Stimulated activated CD4-positive, alpha-beta T cell treated with anti-CD3 and anti-CD28 coated beads, Interleukin-12 subunit alpha, Interleukin-12 subunit beta, amount 100 ng/mL, for 24 hours (primary cell): ENCODE measurements around the gene CHD8.
"Not testable (repeated sequence)": the region's sequence is repeated elsewhere in the genome, so short reads cannot be mapped to it uniquely, and the experiment has no call there.

Experiments
- DNase-seq, 2 experiments: peaks; one replicate each; pipeline ENCODE4 v3.0.0-alpha.2; 2020; ENCODE audit warnings: low read depth in 2 of 2

The CHD8 gene

DNA sequence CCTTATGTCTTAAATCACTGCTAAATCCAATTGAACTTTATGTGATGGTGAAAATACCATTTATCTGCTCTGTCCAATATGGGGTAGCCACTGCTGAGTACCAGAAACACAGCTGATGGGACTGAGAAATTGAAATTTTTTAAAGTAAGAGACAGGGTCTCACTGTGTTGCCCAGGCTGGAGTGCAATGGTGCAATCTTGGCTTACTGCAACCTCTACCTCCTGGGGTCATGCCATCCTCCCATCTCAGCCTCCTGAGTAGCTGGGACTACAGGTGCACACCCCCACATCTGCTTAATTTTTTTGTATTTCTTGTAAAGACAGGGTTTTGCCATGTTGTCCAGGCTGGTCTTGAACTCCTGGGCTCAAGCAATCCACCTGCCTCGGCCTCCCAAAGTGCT lies 83.1 kb downstream of the CHD8 start:
- DNase-seq = not testable (repeated sequence)

DNA sequence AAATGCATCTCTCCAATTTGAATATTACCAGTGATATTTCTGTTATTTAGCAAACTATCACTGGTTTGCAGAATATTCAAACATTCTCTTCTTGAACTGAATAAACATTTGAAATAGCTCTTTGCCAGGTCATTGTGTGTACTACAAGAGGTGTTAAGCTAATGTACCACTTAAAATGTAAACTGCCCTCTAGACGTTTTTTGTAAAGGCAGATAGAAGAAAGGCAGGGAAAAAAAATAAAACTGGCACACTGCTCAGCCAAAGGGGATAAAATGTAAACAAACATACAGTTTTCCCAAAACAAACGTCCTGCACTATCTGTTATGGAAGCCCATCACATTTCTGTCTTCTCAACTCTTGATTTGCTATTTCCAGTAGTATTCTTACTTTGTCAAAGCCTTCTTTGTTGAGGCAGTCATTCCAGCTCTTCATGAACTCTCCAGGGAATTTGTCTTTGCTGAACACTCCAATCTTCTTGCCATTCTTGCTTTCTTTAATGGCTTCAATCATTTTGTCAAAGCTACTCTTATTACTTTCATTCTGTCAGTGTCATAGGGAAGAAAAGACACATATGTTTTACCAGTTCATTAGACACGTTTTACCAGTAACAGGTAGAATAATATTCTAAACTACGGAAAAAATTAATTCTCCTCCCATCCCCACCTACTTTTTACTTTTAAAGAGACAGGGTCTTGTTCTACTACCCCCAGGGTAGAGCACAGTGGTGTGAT lies 85.8 kb downstream of the CHD8 start:
- DNase-seq = no peak

DNA sequence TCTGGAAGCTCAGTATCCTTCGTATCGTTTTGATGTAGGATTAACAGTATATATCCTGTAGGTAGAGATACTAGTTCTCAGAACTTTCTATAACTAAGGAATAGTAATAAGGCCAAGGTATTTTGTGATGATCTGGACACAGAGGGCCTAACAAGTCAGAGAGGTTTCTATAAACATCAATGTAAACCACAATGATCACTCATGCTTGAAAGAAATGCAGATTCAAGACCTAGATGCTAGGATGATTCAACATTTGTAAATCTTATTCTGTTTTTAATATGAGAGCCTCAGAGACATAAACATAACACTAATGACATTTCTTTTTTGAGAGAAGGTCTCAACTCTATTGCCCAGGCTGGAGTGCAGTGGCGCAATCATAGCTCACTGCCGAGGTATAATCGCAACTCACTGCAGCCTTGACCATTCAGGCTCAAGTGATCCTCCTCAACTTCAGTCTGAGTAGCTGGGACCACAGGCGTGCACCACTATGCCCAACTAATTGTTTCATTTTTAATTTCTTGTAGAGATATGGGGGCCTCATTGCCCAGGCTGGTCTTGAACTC lies 88.3 kb downstream of the CHD8 start:
- DNase-seq = no peak

DNA sequence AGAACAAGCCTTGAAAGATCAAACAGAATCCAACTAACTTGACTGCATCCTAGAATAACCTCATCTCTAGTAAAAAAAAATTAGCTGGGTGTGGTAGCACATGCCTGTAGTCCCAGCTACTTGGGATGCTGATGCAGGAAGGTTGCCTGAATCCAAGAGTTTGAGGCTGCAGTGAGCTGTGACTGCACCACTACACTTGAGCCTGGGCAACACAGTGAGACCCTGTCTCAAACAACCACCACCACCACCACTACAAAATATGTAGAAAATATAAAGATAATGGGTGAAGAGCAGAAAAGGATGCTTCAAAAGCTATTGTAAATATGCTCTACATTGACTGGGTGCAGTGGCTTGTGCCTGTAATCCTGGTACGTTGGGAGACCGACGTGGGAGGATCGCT lies 99.4 kb downstream of the CHD8 start:
- DNase-seq = no peak

DNA sequence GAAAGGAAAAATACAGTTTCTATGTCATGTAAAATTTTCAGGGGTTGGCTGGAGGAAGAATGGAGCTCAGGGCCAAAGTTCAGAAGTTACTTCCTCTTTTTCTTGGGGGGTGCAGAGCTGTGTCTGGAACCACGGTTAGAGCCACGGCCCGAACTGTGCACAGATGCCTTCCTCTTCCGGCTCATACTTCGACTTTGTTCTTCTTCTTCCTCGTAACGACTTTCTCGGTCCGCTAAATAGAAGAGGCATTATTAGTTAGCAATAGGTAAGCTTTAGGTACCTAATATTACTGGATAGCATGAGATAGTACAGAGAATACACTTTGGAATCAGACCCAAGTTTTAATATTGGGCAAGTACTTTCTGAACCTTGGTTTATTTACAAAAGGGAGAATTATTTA lies 103.3 kb downstream of the CHD8 start:
- DNase-seq = no peak

DNA sequence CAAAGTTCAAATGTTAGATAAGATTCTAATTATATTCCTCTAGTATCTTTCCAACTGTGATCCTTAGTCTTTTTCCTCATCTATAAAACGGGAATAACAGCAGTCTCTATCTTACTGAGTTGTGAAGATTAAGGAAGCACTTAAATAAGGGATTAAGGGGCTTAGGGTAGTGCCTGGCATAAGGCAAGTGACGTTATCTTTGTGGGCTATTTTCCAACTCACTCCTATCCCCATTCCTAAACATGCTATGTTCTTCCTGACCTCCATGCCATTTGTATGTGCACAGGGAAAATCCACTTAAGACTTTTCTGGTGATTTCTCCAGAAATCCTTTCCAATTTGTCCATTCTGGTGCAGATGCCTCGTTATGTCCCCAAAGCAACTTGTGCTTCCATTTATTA lies 105.4 kb downstream of the CHD8 start:
- DNase-seq = no peak

DNA sequence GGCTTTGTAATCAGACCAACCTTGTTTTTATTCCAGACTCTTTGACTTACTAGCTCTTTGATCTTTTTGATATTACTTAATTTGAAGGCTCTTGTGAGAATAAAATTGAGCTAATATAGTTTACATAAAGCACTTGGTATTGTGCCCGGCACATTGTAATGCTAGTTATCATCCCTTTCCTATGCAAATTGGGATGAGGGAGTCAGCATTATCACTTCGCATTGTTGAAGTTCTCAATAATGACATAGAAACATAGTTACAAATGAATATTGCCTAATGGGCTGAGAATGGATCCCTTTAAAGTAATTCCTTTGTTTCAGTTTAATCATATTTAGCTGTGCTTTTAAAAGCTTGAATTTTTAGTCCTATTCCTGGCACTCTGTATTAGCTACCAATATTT lies 108.7 kb downstream of the CHD8 start:
- no peak for DNase-seq

DNA sequence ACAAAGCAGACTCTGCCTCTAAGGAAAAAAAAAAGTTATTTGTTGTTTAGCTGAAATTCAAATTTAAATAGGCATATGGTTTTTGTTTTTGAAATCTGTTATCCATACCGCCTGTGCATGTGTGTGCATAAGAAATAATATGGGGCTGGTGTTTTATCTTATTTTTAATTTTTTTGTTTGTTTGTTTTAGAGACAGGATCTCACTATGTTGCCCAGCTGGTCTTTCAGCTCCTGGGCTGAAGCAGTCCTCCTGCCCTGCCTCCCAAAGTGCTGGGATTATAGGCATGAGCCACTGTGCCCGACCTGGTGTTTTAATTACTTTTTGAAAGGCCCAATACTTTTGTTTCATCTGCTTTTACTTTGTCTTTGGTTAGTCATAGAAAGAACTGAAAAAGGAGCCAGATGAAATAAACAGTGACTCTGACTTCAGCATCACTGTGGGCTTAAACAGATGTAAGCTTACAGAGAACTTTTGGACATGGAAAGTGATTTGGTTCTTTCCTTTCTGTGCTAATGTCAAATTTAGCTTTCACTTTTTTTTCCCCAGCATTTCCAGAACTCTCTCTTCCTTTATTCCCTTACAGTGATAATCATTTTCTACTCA lies 109.3 kb downstream of the CHD8 start:
- DNase-seq = no peak

DNA sequence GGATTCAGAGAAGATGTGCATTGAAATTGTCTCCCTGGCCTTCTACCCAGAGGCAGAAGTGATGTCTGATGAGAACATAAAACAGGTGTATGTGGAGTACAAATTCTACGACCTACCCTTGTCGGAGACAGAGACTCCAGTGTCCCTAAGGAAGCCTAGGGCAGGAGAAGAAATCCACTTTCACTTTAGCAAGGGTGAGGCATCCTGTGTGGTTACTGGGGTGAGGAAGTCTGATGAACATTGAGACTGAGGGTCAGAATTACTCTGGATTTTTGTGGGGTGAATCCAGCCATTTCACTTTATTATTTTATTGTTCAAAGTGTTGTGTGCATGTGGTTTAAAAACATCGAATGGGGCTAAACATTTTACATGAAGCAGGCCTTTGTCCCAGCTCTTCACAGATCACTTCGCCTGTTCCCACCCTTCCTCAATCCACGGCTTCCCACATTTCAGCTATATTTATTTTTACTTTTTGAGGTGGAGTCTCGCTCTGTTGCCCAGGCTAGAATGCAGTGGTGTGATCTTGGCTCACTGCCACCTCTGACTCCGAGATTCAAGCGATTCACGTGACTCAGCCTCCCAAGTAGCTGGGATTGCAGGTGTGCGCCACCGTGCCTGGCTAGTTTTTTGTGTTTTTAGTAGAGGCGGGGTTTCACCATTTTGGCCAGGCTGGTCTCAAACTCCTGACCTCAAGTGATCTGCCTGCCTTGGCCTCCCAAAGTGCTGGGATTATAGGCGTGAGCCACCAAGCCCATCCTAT lies 112.7 kb downstream of the CHD8 start:
- no peak for DNase-seq
